Keratinocyte (primary cell): ENCODE results near the gene TMEM9. TPM values are rescaled to one million over a fixed set of nuclear protein-coding genes. Genes with fewer than 3 reads are reported as not detected.

Source experiments
- DNase-seq: peaks from one replicate; pipeline ENCODE4 v3.0.0-alpha.2; 2011; ENCODE audit warnings: low read depth, missing footprints, low spot score
- FAIRE-seq: peaks from 2 replicates; lab custom pipeline; 2011; peaks lifted over from hg19 to GRCh38; lab: Jason Lieb, UNC
- H2AFZ ChIP-seq: 2 replicates; pipeline ENCODE4 v1.6.0; 2012; ENCODE audit warnings: low read length, control low read depth, inconsistent platforms; ENCODE audit not compliant: control insufficient read depth
- H3K27ac ChIP-seq: 2 replicates; pipeline ENCODE4 v1.5.1; 2011; ENCODE audit warnings: low read length; ENCODE audit not compliant: control insufficient read depth, insufficient read depth
- H3K27me3 ChIP-seq: 3 replicates; pipeline ENCODE4 v1.6.0; 2011; ENCODE audit warnings: low read length; ENCODE audit not compliant: control insufficient read depth, insufficient read depth; ENCODE audit errors: extremely low read depth
- H3K36me3 ChIP-seq, 2 experiments: 2 replicates in 1 of 2; 3 replicates in 1 of 2; pipeline ENCODE4 v1.5.1; 2011; ENCODE audit warnings: low read length in 2 of 2, mild to moderate bottlenecking in 1 of 2; ENCODE audit not compliant: control insufficient read depth in 2 of 2, insufficient read depth in 2 of 2; ENCODE audit errors: extremely low read depth in 1 of 2
- H3K4me1 ChIP-seq: 3 replicates; pipeline ENCODE4 v1.5.1; 2011; ENCODE audit warnings: low read length; ENCODE audit not compliant: control insufficient read depth, insufficient read depth; ENCODE audit errors: extremely low read depth
- H3K4me2 ChIP-seq: 3 replicates; pipeline ENCODE4 v1.6.0; 2011; ENCODE audit warnings: low read depth, low read length; ENCODE audit not compliant: control insufficient read depth, insufficient read depth; ENCODE audit errors: extremely low read depth
- H3K4me3 ChIP-seq, 3 experiments: fragments of 200-600 bp in 1 of 3; sonication (generic) in 1 of 3; 2 replicates in 2 of 3; 3 replicates in 1 of 3; pipeline ENCODE4 v1.5.1; 2011 to 2016; ENCODE audit warnings: low read length in 3 of 3, mild to moderate bottlenecking in 3 of 3, control low read depth in 2 of 3, inconsistent platforms in 1 of 3, low read depth in 1 of 3, mixed read lengths in 1 of 3, mixed run types in 1 of 3, moderate library complexity in 1 of 3; ENCODE audit not compliant: control insufficient read depth in 2 of 3, insufficient read depth in 2 of 3; ENCODE audit errors: extremely low read depth in 1 of 3
- H3K79me2 ChIP-seq: 2 replicates; pipeline ENCODE4 v1.6.0; 2012; ENCODE audit warnings: low read length; ENCODE audit not compliant: control insufficient read depth, insufficient read depth
- H3K9ac ChIP-seq: 3 replicates; pipeline ENCODE4 v1.6.0; 2011; ENCODE audit warnings: low read length; ENCODE audit not compliant: control insufficient read depth, insufficient read depth; ENCODE audit errors: extremely low read depth
- H3K9me1 ChIP-seq: 3 replicates; pipeline ENCODE4 v1.6.0; 2011; ENCODE audit warnings: low read length; ENCODE audit not compliant: control insufficient read depth, insufficient read depth; ENCODE audit errors: extremely low read depth
- H3K9me3 ChIP-seq: 2 replicates; pipeline ENCODE4 v1.5.1; 2012; ENCODE audit warnings: low read depth, low read length; ENCODE audit not compliant: control insufficient read depth
- H4K20me1 ChIP-seq: 3 replicates; pipeline ENCODE4 v1.6.0; 2011; ENCODE audit warnings: low read length; ENCODE audit not compliant: control insufficient read depth, insufficient read depth; ENCODE audit errors: extremely low read depth
- CTCF ChIP-seq, 3 experiments: IDR thresholded peaks in 1 of 3; conservative IDR thresholded peaks in 1 of 3; optimal IDR thresholded peaks in 1 of 3; 2 replicates in 2 of 3; 3 replicates in 1 of 3; pipeline versions ENCODE3 to v1.5.1; 2011; ENCODE audit warnings: low read length in 3 of 3, mild to moderate bottlenecking in 3 of 3, moderate library complexity in 2 of 3, control low read depth in 1 of 3, inconsistent platforms in 1 of 3; ENCODE audit not compliant: insufficient read depth in 2 of 3; ENCODE audit errors: extremely low read depth in 1 of 3
- EZH2 ChIP-seq: IDR thresholded peaks from one replicate; pipeline ENCODE4 v1.6.1; 2012; ENCODE audit warnings: inconsistent platforms, mild to moderate bottlenecking, low read length, moderate library complexity
- dilution Hi-C: fragments of 300-500 bp; cut with MboI; formaldehyde crosslinking; loops from one replicate; pipeline ENCODE4 v1.7.0; 2020; ENCODE audit warnings: low sequenced_read_pairs; ENCODE audit not compliant: extremely low pct_ligation_motif_present
- polyA plus RNA-seq, 5 experiments: library from polyadenylated mRNA; depleted of rRNA in 3 of 5; stranded (reverse) in 3 of 5; stranded (forward) in 1 of 5; unstranded in 1 of 5; fragments of >200 nt; gene quantifications; 1 replicate in 1 of 5; 2 replicates in 3 of 5; 3 replicates in 1 of 5; pipeline versions ENCODE4 v1.2.1 to v1.2.3, GENCODE V29; 2011 to 2012; ENCODE audit warnings: missing spikeins in 2 of 5, low read depth in 1 of 5, low replicate concordance in 1 of 5

The TMEM9 gene
- polyA plus RNA-seq, 1 donor (not counting 4 experiments of a cell fraction or from before 2014, with no cell fraction given), result 56.0 TPM

GRCh38 chr1:201136355-201137023, 17.8 kb downstream of the TMEM9 start:
- DNase-seq (no peak), FAIRE-seq (no peak)
- H3K4me3 ChIP-seq, result no peak overlapping the region
- H3K79me2 ChIP-seq, result no peaks in the 10 kb centered on the region
- no peaks in the 10 kb centered on the region for H3K9me1 ChIP-seq
- H3K4me2 ChIP-seq, result no peak overlapping the region
- no peaks in the 10 kb centered on the region for H4K20me1 ChIP-seq
- H3K9me3 ChIP-seq, result no peaks in the 10 kb centered on the region
- no peak overlapping the region for H2AFZ ChIP-seq
- H3K36me3 ChIP-seq, result peaks cover 3 to 10% of the 10 kb centered on the region in 2 experiments
- TF ChIP-seq CTCF (optimal IDR thresholded peaks at IDR 0.05 in 1 of 3, IDR thresholded peaks at IDR 0.05 in 1 of 3, conservative IDR thresholded peaks at IDR 0.05 in 1 of 3; ENCODE audit: extremely low read depth in 1 of 3, insufficient read depth in 2 of 3, low read length in 3 of 3), result no peak
- TF ChIP-seq EZH2, result no peak
- peaks cover 4% of the 10 kb centered on the region for H3K4me1 ChIP-seq
- no peak overlapping the region for H3K9ac ChIP-seq
- dilution Hi-C loops, result no loop called here
- no peak overlapping the region for H3K27ac ChIP-seq
- H3K27me3 ChIP-seq, result no peaks in the 10 kb centered on the region

GRCh38 chr1:201134405-201134804, 19.9 kb downstream of the TMEM9 start:
- dilution Hi-C loops, result no loop called here
- H3K9me1 ChIP-seq, result no peaks in the 10 kb centered on the region
- H3K36me3 ChIP-seq, result peaks cover 0 to 7% of the 10 kb centered on the region in 2 experiments
- H2AFZ ChIP-seq, result no peak overlapping the region
- H3K79me2 ChIP-seq, result no peaks in the 10 kb centered on the region
- no peaks in the 10 kb centered on the region for H4K20me1 ChIP-seq
- H3K27me3 ChIP-seq, result no peaks in the 10 kb centered on the region
- peaks cover 4% of the 10 kb centered on the region for H3K4me1 ChIP-seq
- no peak overlapping the region for H3K9ac ChIP-seq
- TF ChIP-seq EZH2 (no peak), CTCF (optimal IDR thresholded peaks at IDR 0.05 in 1 of 3, IDR thresholded peaks at IDR 0.05 in 1 of 3, conservative IDR thresholded peaks at IDR 0.05 in 1 of 3; ENCODE audit: extremely low read depth in 1 of 3, insufficient read depth in 2 of 3, low read length in 3 of 3) (no peak)
- H3K4me2 ChIP-seq, result no peak overlapping the region
- no peak for FAIRE-seq
- no peak for DNase-seq
- H3K27ac ChIP-seq, result no peak overlapping the region
- no peak overlapping the region for H3K4me3 ChIP-seq
- no peaks in the 10 kb centered on the region for H3K9me3 ChIP-seq
